Fibroblast of lung (primary cell): Measurements from ENCODE around the gene GNG7. TPM values are rescaled to one million over a fixed set of nuclear protein-coding genes. Genes with fewer than 3 reads are reported as not detected.
"Not testable (repeated sequence)": the region's sequence is repeated elsewhere in the genome, so short reads cannot be mapped to it uniquely, and the experiment has no call there.

Experiments
- DNase-seq, 2 donors: peaks; one replicate each; pipeline versions ENCODE4 v3.0.0 to v3.0.0-alpha.2; 2010; ENCODE audit warnings: low read depth in 2 of 2
- H2AFZ ChIP-seq: 2 replicates; pipeline ENCODE4 v1.5.1; 2012; ENCODE audit warnings: low read length, control low read depth, inconsistent platforms
- H3K27ac ChIP-seq: 2 replicates; pipeline ENCODE4 v1.5.1; 2011; ENCODE audit warnings: low read length, control low read depth; ENCODE audit not compliant: insufficient read depth
- H3K27me3 ChIP-seq: 2 replicates; pipeline ENCODE4 v1.5.1; 2011; ENCODE audit warnings: mild to moderate bottlenecking, low read length; ENCODE audit not compliant: control insufficient read depth, insufficient read depth
- H3K36me3 ChIP-seq: 2 replicates; pipeline ENCODE4 v1.5.1; 2011; ENCODE audit warnings: low read length; ENCODE audit not compliant: control insufficient read depth, insufficient read depth
- H3K4me1 ChIP-seq: 2 replicates; pipeline ENCODE4 v1.5.1; 2011; ENCODE audit warnings: low read length; ENCODE audit not compliant: control insufficient read depth, insufficient read depth; ENCODE audit errors: extremely low read depth
- H3K4me2 ChIP-seq: 2 replicates; pipeline ENCODE4 v1.5.1; 2011; ENCODE audit warnings: low read length, control low read depth; ENCODE audit not compliant: insufficient read depth; ENCODE audit errors: extremely low read depth
- H3K4me3 ChIP-seq, 4 experiments: fragments of 200-600 bp in 1 of 4; sonication (generic) in 1 of 4; replicated peaks in 1 of 4; 2 replicates each; pipeline ENCODE4 v1.5.1; 2011 to 2016; ENCODE audit warnings: low read length in 4 of 4, low read depth in 3 of 4, mild to moderate bottlenecking in 3 of 4, control low read depth in 2 of 4, inconsistent platforms in 1 of 4, mixed read lengths in 1 of 4; ENCODE audit not compliant: insufficient read depth in 1 of 4; ENCODE audit errors: control extremely low read depth in 1 of 4
- H3K79me2 ChIP-seq: 2 replicates; pipeline ENCODE4 v1.5.1; 2012; ENCODE audit warnings: mild to moderate bottlenecking, low read length, inconsistent platforms; ENCODE audit not compliant: control insufficient read depth, insufficient read depth
- H3K9ac ChIP-seq: 2 replicates; pipeline ENCODE4 v1.5.1; 2011; ENCODE audit warnings: mild to moderate bottlenecking, low read length, control low read depth; ENCODE audit not compliant: insufficient read depth
- H3K9me3 ChIP-seq: 2 replicates; pipeline ENCODE4 v1.5.1; 2012; ENCODE audit warnings: low read depth, low read length; ENCODE audit not compliant: control insufficient read depth, insufficient read depth
- H4K20me1 ChIP-seq: 2 replicates; pipeline ENCODE4 v1.5.1; 2011; ENCODE audit warnings: low read length; ENCODE audit not compliant: control insufficient read depth, insufficient read depth; ENCODE audit errors: extremely low read depth
- CTCF ChIP-seq, 2 donors: IDR thresholded peaks in 1 of 2; conservative IDR thresholded peaks in 1 of 2; 1 replicate in 1 of 2; 2 replicates in 1 of 2; pipeline ENCODE4 v1.5.1; 2011 to 2012; ENCODE audit warnings: low read length in 2 of 2, control low read depth in 1 of 2, inconsistent platforms in 1 of 2, low read depth in 1 of 2, mild to moderate bottlenecking in 1 of 2
- EZH2 ChIP-seq: IDR thresholded peaks from 2 replicates; pipeline ENCODE4 v1.5.1; 2012; ENCODE audit warnings: low read length, control low read depth, mild to moderate bottlenecking; ENCODE audit errors: missing control alignments
- polyA plus RNA-seq, 2 donors: library from polyadenylated mRNA; depleted of rRNA in 1 of 2; stranded (reverse) in 1 of 2; unstranded in 1 of 2; fragments of >200 nt; gene quantifications; 2 replicates each; pipeline ENCODE4 v1.2.1, GENCODE V29; 2011 to 2012; ENCODE audit warnings: missing spikeins in 1 of 2
- total RNA-seq: library from RNA; depleted of rRNA; stranded (reverse); fragments of >200 nt; gene quantifications from 2 replicates; pipeline ENCODE4 v1.2.1, GENCODE V29; 2014

Gene GNG7
- total and polyA plus RNA-seq, 2 donors (not counting 1 experiment from before 2014, with no cell fraction given), result 0.27 to 0.83 TPM

- TF ChIP-seq CTCF (conservative IDR thresholded peaks at IDR 0.05 in 1 of 2, IDR thresholded peaks at IDR 0.05 in 1 of 2; ENCODE audit: low read depth in 1 of 2, low read length in 2 of 2) (no peak), EZH2 (no peak)
- H3K27ac ChIP-seq, result no peak overlapping the region
- no peak overlapping the region for H3K9ac ChIP-seq
- DNase-seq, result no peak
- no peaks in the 10 kb centered on the region for H3K36me3 ChIP-seq
- no peak overlapping the region for H3K4me2 ChIP-seq
- no peaks in the 10 kb centered on the region for H4K20me1 ChIP-seq
- no peaks in the 10 kb centered on the region for H3K79me2 ChIP-seq
- no peaks in the 10 kb centered on the region for H3K4me1 ChIP-seq
- H2AFZ ChIP-seq, result no peak overlapping the region
- no peak overlapping the region for H3K4me3 ChIP-seq
- no peaks in the 10 kb centered on the region for H3K9me3 ChIP-seq
- H3K27me3 ChIP-seq, result no peaks in the 10 kb centered on the region
Observed at GRCh38 chr19:2609389-2610116, 92.9 kb downstream of the GNG7 start.

GRCh38 chr19:2609034-2609388, 93.5 kb downstream of the GNG7 start:
- not testable (repeated sequence) for H3K27me3 ChIP-seq, H3K36me3 ChIP-seq, H3K4me3 ChIP-seq, H4K20me1 ChIP-seq, H3K9ac ChIP-seq, H3K27ac ChIP-seq, H3K79me2 ChIP-seq, H3K4me1 ChIP-seq, DNase-seq, H2AFZ ChIP-seq, H3K9me3 ChIP-seq, H3K4me2 ChIP-seq

GRCh38 chr19:2608602-2608922, 93.9 kb downstream of the GNG7 start:
- TF ChIP-seq CTCF (conservative IDR thresholded peaks at IDR 0.05 in 1 of 2, IDR thresholded peaks at IDR 0.05 in 1 of 2; ENCODE audit: low read depth in 1 of 2, low read length in 2 of 2), result no peak
- no peak for TF ChIP-seq EZH2
- no peaks in the 10 kb centered on the region for H4K20me1 ChIP-seq

More at GRCh38 chr19:2608602-2608922, 93.9 kb downstream of the GNG7 start:
- no peak overlapping the region for H3K9ac ChIP-seq
- H3K4me2 ChIP-seq, result no peak overlapping the region
- no peak for DNase-seq
- H3K36me3 ChIP-seq, result no peaks in the 10 kb centered on the region
- H3K27ac ChIP-seq, result no peak overlapping the region
- H3K9me3 ChIP-seq, result no peaks in the 10 kb centered on the region
- H3K79me2 ChIP-seq, result no peaks in the 10 kb centered on the region
- H3K27me3 ChIP-seq, result no peaks in the 10 kb centered on the region
- no peak overlapping the region for H3K4me3 ChIP-seq
- H3K4me1 ChIP-seq, result no peaks in the 10 kb centered on the region
- no peak overlapping the region for H2AFZ ChIP-seq
